IMR-90 (cell line): Measurements from ENCODE around the gene CADM1. TPM values are rescaled to one million over a fixed set of nuclear protein-coding genes. Genes with fewer than 3 reads are reported as not detected.

Source experiments
- ATAC-seq: fragments of 200-7000 bp; cut with Tn5 transposase; 2 replicates; pipeline ENCODE4 v1.9.1; 2020; ENCODE audit warnings: low read depth, mild to moderate bottlenecking, moderate library complexity
- BruUV-seq: library from RNA; stranded (reverse); fragments of 400-500 nt; replicated peaks from 2 replicates; lab custom pipeline; 2021; lab: Mats Ljungman, UMichigan
- CTCF ChIA-PET: fragments of 300-600 bp; formaldehyde crosslinking; extraction: SDS; loops from one replicate; lab custom pipeline; 2021; ENCODE audit warnings: antibody characterized with exemption; lab: Yijun Ruan, JAX
- POLR2A ChIA-PET: fragments of 300-600 bp; sonication (Branson Sonifier 250); formaldehyde crosslinking; loops from one replicate; lab custom pipeline; 2022; ENCODE audit warnings: antibody characterized with exemption; ENCODE audit not compliant: unreplicated experiment; lab: Charles Lee
- DNase-seq: peaks from one replicate; pipeline ENCODE4 v3.0.0; 2013
- H2AFZ ChIP-seq: replicated peaks from 2 replicates; pipeline ENCODE3; 2013; ENCODE audit warnings: low read length, mild to moderate bottlenecking; ENCODE audit not compliant: poor library complexity
- H2AK5ac ChIP-seq: 2 replicates; pipeline ENCODE4 v1.6.1; 2013; ENCODE audit warnings: low read depth, low read length, inconsistent platforms
- H2AK9ac ChIP-seq: replicated peaks from 2 replicates; pipeline ENCODE3; 2013; ENCODE audit warnings: mild to moderate bottlenecking, low read depth, low read length, moderate library complexity; ENCODE audit not compliant: poor library complexity
- H2BK120ac ChIP-seq: 2 replicates; pipeline ENCODE4 v1.6.1; 2013; ENCODE audit warnings: low read depth, low read length, inconsistent platforms
- H2BK15ac ChIP-seq: 3 replicates; pipeline ENCODE4 v1.6.1; 2013; ENCODE audit warnings: low read depth, low read length, inconsistent platforms
- H2BK20ac ChIP-seq: 2 replicates; pipeline ENCODE4 v1.6.1; 2013; ENCODE audit warnings: low read depth, mild to moderate bottlenecking, inconsistent platforms, low read length, moderate library complexity
- H2BK5ac ChIP-seq: 2 replicates; pipeline ENCODE4 v1.6.1; 2013; ENCODE audit warnings: mild to moderate bottlenecking, low read depth, low read length, inconsistent platforms; ENCODE audit not compliant: poor library complexity, severe bottlenecking
- H3K14ac ChIP-seq: replicated peaks from 2 replicates; pipeline ENCODE4 v1.6.1; 2013; ENCODE audit warnings: low read depth, low read length, inconsistent platforms
- H3K18ac ChIP-seq: 2 replicates; pipeline ENCODE4 v1.6.1; 2013; ENCODE audit warnings: low read depth, low read length, control low read depth
- H3K23ac ChIP-seq: 2 replicates; pipeline ENCODE4 v1.6.1; 2013; ENCODE audit warnings: low read depth, low read length, inconsistent platforms
- H3K27ac ChIP-seq: 2 replicates; pipeline ENCODE4 v1.5.1; 2013; ENCODE audit warnings: mild to moderate bottlenecking, control low read depth, low read length; ENCODE audit not compliant: insufficient read depth
- H3K27me3 ChIP-seq: 2 replicates; pipeline ENCODE4 v1.6.1; 2013; ENCODE audit warnings: low read length; ENCODE audit not compliant: control insufficient read depth, insufficient read depth
- H3K36me3 ChIP-seq: 2 replicates; pipeline ENCODE4 v1.6.1; 2013; ENCODE audit warnings: low read length, mixed read lengths; ENCODE audit not compliant: control insufficient read depth, insufficient read depth
- H3K4ac ChIP-seq: 2 replicates; pipeline ENCODE4 v1.6.1; 2013; ENCODE audit warnings: low read depth, low read length, inconsistent platforms
- H3K4me1 ChIP-seq: 2 replicates; pipeline ENCODE4 v1.6.1; 2013; ENCODE audit warnings: low read length, mixed read lengths; ENCODE audit not compliant: control insufficient read depth, insufficient read depth
- H3K4me2 ChIP-seq: 2 replicates; pipeline ENCODE4 v1.6.1; 2013; ENCODE audit warnings: low read depth, mild to moderate bottlenecking, control low read depth, low read length, moderate library complexity
- H3K4me3 ChIP-seq: 2 replicates; pipeline ENCODE4 v1.5.1; 2013; ENCODE audit warnings: low read depth, mild to moderate bottlenecking, control low read depth, low read length, moderate library complexity; ENCODE audit not compliant: insufficient read depth
- H3K56ac ChIP-seq: 2 replicates; pipeline ENCODE4 v1.6.1; 2013; ENCODE audit warnings: low read length, inconsistent platforms; ENCODE audit not compliant: insufficient read depth; ENCODE audit errors: extremely low read depth
- H3K79me1 ChIP-seq, 2 experiments: 2 replicates each; pipeline ENCODE4 v1.6.1; 2013; ENCODE audit warnings: low read length in 2 of 2, inconsistent platforms in 1 of 2, low read depth in 1 of 2
- H3K9ac ChIP-seq: 2 replicates; pipeline ENCODE4 v1.6.1; 2013; ENCODE audit warnings: low read depth, low read length, control low read depth
- H3K9me1 ChIP-seq: 2 replicates; pipeline ENCODE4 v1.6.1; 2013; ENCODE audit warnings: low read length, inconsistent platforms; ENCODE audit not compliant: insufficient read depth
- H3K9me3 ChIP-seq: 2 replicates; pipeline ENCODE4 v1.6.1; 2013; ENCODE audit warnings: low read length; ENCODE audit not compliant: control insufficient read depth, insufficient read depth
- H4K20me1 ChIP-seq: 2 replicates; pipeline ENCODE4 v1.6.1; 2013; ENCODE audit warnings: low read length, inconsistent platforms; ENCODE audit not compliant: insufficient read depth
- H4K5ac ChIP-seq: 2 replicates; pipeline ENCODE4 v1.6.1; 2013; ENCODE audit warnings: mild to moderate bottlenecking, low read depth, low read length, control low read depth
- H4K8ac ChIP-seq, 2 experiments: 2 replicates each; pipeline ENCODE4 v1.6.1; 2013; ENCODE audit warnings: low read depth in 2 of 2, low read length in 2 of 2, control low read depth in 1 of 2, inconsistent platforms in 1 of 2
- H4K91ac ChIP-seq: 2 replicates; pipeline ENCODE4 v1.6.1; 2013; ENCODE audit warnings: low read depth, low read length, inconsistent platforms; ENCODE audit not compliant: insufficient read depth
- CTCF ChIP-seq: conservative IDR thresholded peaks from 2 replicates; pipeline ENCODE4 v1.5.1; 2012; ENCODE audit warnings: mild to moderate bottlenecking, low read depth, low read length, improper control_type of control experiment
- MXI1 ChIP-seq: IDR thresholded peaks from 2 replicates; pipeline ENCODE4 v1.6.1; 2012; ENCODE audit warnings: low read depth, mild to moderate bottlenecking, low read length, moderate library complexity, borderline replicate concordance
- NFE2L2 ChIP-seq: fragments of 150-350 bp; IDR thresholded peaks from 2 replicates; pipeline ENCODE4 v1.6.1; 2016; ENCODE audit warnings: low read depth, mild to moderate bottlenecking, low read length
- RFX5 ChIP-seq: IDR thresholded peaks from 2 replicates; pipeline ENCODE4 v1.8.0; 2012; ENCODE audit warnings: low read depth, mild to moderate bottlenecking, low read length, moderate library complexity
- WGBS, 2 experiments: methylation state at CpG; one replicate each; pipeline versions ENCODE4 v1.1.5 to v1.1.7; 2013; ENCODE audit warnings: missing lambda C conversion rate in 2 of 2; ENCODE audit not compliant: insufficient read length in 1 of 2; ENCODE audit errors: extremely low coverage in 2 of 2; 5-methylcytosine and 5-hydroxymethylcytosine counted together
- dilution Hi-C: fragments of 300-500 bp; cut with HindIII; formaldehyde crosslinking; loops from one replicate; pipeline ENCODE4 v1.14.3; 2018; ENCODE audit warnings: low sequenced_read_pairs; ENCODE audit not compliant: unreplicated experiment
- in situ Hi-C: fragments of 300-500 bp; cut with MboI; formaldehyde crosslinking; loops from 3 replicates; pipeline ENCODE4 v1.14.3; 2019; ENCODE audit warnings: low sequenced_read_pairs, inconsistent platforms, mixed read lengths
- intact Hi-C: fragments of 100-400 bp; cut with micrococcal nuclease; formaldehyde crosslinking; loops from 2 replicates; pipeline ENCODE4 v1.10.0; 2022
- polyA plus RNA-seq, 3 experiments: library from polyadenylated mRNA; depleted of rRNA; stranded (reverse); fragments of >200 nt; gene quantifications; 2 replicates each; pipeline ENCODE4 v1.2.3, GENCODE V29; 2012; ENCODE audit warnings: low replicate concordance in 1 of 3
- total RNA-seq: library from RNA; depleted of rRNA; stranded (reverse); fragments of >200 nt; gene quantifications from 2 replicates; pipeline ENCODE4 v1.2.3, GENCODE V29; 2012

The CADM1 gene
- total and polyA plus RNA-seq, 2 of the 4 experiments (the other 2 are of a cell fraction): 28.8 to 77.1 TPM

DNA sequence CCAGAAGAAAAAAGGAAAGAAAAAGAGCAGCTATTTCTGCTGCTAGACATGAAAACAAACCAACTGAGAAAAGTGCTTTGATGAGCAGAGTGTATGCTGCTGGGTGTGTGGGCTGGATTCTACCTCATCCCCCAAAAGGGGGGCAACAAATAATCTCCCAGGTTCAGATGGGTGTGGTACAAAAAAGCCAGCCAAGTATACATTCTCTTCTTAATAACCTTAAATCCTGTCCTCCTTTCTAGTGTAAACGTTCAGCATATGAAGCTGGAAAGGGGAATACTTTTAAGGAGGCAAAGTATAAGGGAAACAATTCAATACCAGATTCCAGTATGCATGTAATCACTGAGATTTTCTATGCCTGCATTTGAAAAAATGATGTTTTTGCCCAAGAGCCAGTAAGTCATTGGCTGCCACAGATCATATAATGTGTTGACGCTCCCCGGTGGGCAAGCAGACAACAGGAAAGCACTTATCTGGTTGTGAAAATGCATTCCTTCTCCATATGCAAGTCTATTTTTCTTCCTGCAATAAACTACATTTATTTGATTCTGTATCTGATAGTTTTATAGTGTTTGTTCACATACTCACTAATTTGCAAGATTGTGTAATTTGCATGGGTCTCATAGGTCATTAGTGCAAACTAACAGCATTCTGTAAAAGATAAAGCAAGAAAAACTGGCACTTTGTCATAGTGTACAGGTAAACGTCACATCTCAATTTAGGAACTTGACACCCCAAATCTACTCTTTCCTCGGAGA lies 201.1 kb downstream of the CADM1 start:
- Histone ChIP-seq H3K36me3 (no peaks in the 10 kb centered on the region), H3K9me3 (no peaks in the 10 kb centered on the region), H3K9ac (no peak overlapping the region), H2BK20ac (no peak overlapping the region), H4K91ac (no peak overlapping the region), H2AFZ (no peak overlapping the region), H3K56ac (no peak overlapping the region), H3K4me3 (no peak overlapping the region), H3K4ac (no peak overlapping the region), H3K4me1 (peaks cover 2% of the 10 kb centered on the region; the same call in 1 of the 2 replicates), H3K27me3 (no peaks in the 10 kb centered on the region), H3K4me2 (no peak overlapping the region), H3K9me1 (no peaks in the 10 kb centered on the region), H4K20me1 (no peaks in the 10 kb centered on the region), H3K27ac (no peak overlapping the region), H2AK9ac (no peak overlapping the region), H4K8ac (no peak overlapping the region), H3K79me1 (no peaks in the 10 kb centered on the region), H2BK120ac (no peak overlapping the region), H2BK5ac (no peak overlapping the region), H2BK15ac (no peak overlapping the region), H4K5ac (no peak overlapping the region), H2AK5ac (no peak overlapping the region), H3K23ac (no peak overlapping the region), H3K14ac (no peak overlapping the region), H3K18ac (no peak overlapping the region)
- ATAC-seq (no peak), DNase-seq (no peak)
- no CpG with 5 or more reads among the region's 5 CpGs for WGBS, 2 experiments
- BruUV-seq: no TSS peak
- dilution Hi-C loops (no loop called here), in situ Hi-C loops (no loop called here), intact Hi-C loops (no loop called here)
- ChIA-PET POLR2A (no interaction called here), CTCF (no interaction called here)
- TF ChIP-seq RFX5 (no peak), NFE2L2 (no peak), MXI1 (no peak), CTCF (no peak)
